OCI-LY7 (cell line): ENCODE data around the gene KCNG1. TPM values are rescaled to one million over a fixed set of nuclear protein-coding genes. Genes with fewer than 3 reads are reported as not detected.

Source experiments
- BruUV-seq: library from RNA; stranded (reverse); fragments of 400-500 nt; replicated peaks from 2 replicates; lab custom pipeline; 2021; lab: Mats Ljungman, UMichigan
- CTCF ChIA-PET: fragments of 300-600 bp; sonication (Branson Sonifier 250); formaldehyde crosslinking; loops from one replicate; lab custom pipeline; 2022; ENCODE audit warnings: antibody characterized with exemption; ENCODE audit not compliant: unreplicated experiment; lab: Charles Lee
- POLR2A ChIA-PET: fragments of 300-600 bp; sonication (Branson Sonifier 250); formaldehyde crosslinking; loops from one replicate; lab custom pipeline; 2022; ENCODE audit warnings: antibody characterized with exemption; lab: Charles Lee
- DNase-seq: peaks from one replicate; pipeline ENCODE4 v3.0.0-alpha.2; 2015; ENCODE audit warnings: low spot score
- H2AFZ ChIP-seq: fragments of 200-600 bp; sonication (generic), shearing (Covaris generic); 2 replicates; pipeline ENCODE4 v1.6.1; 2014; ENCODE audit warnings: mild to moderate bottlenecking, antibody characterized with exemption, low read length, moderate library complexity
- H3K27ac ChIP-seq: fragments of 200-600 bp; sonication (generic); 2 replicates; pipeline ENCODE4 v1.5.1; 2014; ENCODE audit warnings: mixed run types, low read depth, mild to moderate bottlenecking, moderate library complexity, low read length, inconsistent platforms; ENCODE audit not compliant: poor library complexity, severe bottlenecking
- H3K36me3 ChIP-seq: fragments of 200-600 bp; sonication (generic); 2 replicates; pipeline ENCODE4 v1.6.1; 2014; ENCODE audit warnings: mild to moderate bottlenecking, antibody characterized with exemption, low read length, moderate library complexity, mixed read lengths; ENCODE audit not compliant: insufficient read depth
- H3K4me1 ChIP-seq: fragments of 200-600 bp; sonication (generic); 2 replicates; pipeline ENCODE4 v1.5.1; 2014; ENCODE audit warnings: mild to moderate bottlenecking, low read length; ENCODE audit not compliant: insufficient read depth, poor library complexity, severe bottlenecking
- H3K4me2 ChIP-seq: fragments of 200-600 bp; sonication (generic); 2 replicates; pipeline ENCODE4 v1.6.1; 2014; ENCODE audit warnings: mild to moderate bottlenecking, low read length
- H3K4me3 ChIP-seq: fragments of 200-600 bp; sonication (generic); 2 replicates; pipeline ENCODE4 v1.5.1; 2014; ENCODE audit warnings: mild to moderate bottlenecking, low read depth, low read length; ENCODE audit not compliant: poor library complexity, severe bottlenecking
- H3K79me2 ChIP-seq: fragments of 200-600 bp; sonication (generic); 2 replicates; pipeline ENCODE4 v1.6.1; 2016; ENCODE audit warnings: low read depth, mild to moderate bottlenecking, low read length, moderate library complexity, mixed read lengths; ENCODE audit not compliant: insufficient read depth
- H3K9me2 ChIP-seq: fragments of 200-600 bp; sonication (generic); 2 replicates; pipeline ENCODE4 v1.6.1; 2016; ENCODE audit warnings: mild to moderate bottlenecking, low read length, mixed read lengths; ENCODE audit not compliant: insufficient read depth
- H3K9me3 ChIP-seq: fragments of 200-600 bp; sonication (generic); 2 replicates; pipeline ENCODE4 v1.6.1; 2014; ENCODE audit warnings: mild to moderate bottlenecking, mixed run types, low read length, mixed read lengths
- H4K20me1 ChIP-seq: fragments of 200-600 bp; sonication (generic); 2 replicates; pipeline ENCODE4 v1.6.1; 2014; ENCODE audit warnings: mild to moderate bottlenecking, antibody characterized with exemption, low read length, moderate library complexity, mixed read lengths; ENCODE audit not compliant: insufficient read depth
- CTCF ChIP-seq: fragments of 200-600 bp; sonication (generic); conservative IDR thresholded peaks from 2 replicates; pipeline ENCODE4 v1.5.1; 2014; ENCODE audit warnings: mild to moderate bottlenecking, antibody characterized with exemption, low read length, moderate library complexity, mixed read lengths
- EZH2phosphoT487 ChIP-seq: fragments of 200-600 bp; sonication (generic); IDR thresholded peaks from 2 replicates; pipeline ENCODE4 v1.6.1; 2018; ENCODE audit warnings: low read depth, borderline replicate concordance, mild to moderate bottlenecking, mixed run types, antibody characterized with exemption, low read length, moderate library complexity, mixed read lengths
- intact Hi-C: fragments of 100-400 bp; cut with micrococcal nuclease; formaldehyde crosslinking; loops from one replicate; pipeline ENCODE4 v1.10.0; 2022; ENCODE audit not compliant: unreplicated experiment
- total RNA-seq, 2 experiments: library from RNA; depleted of rRNA in 1 of 2; stranded (reverse); fragments of >200 nt in 1 of 2; shearing (Covaris generic) in 1 of 2; gene quantifications; 2 replicates each; pipeline ENCODE4 v1.2.3, GENCODE V29; 2014 to 2022

The KCNG1 gene
- total RNA-seq, 2 experiments from 2014 or later: not detected

- TF ChIP-seq CTCF (no peak), EZH2phosphoT487 (no peak)
These were observed 19.2 kb upstream of the KCNG1 start for GRCh38 chr20:51042064-51042463.

GRCh38 chr20:51037532-51038115 lies 14.7 kb upstream of the KCNG1 start:
- Histone ChIP-seq H3K27ac (no peak overlapping the region), H3K79me2 (no peaks in the 10 kb centered on the region), H3K36me3 (no peaks in the 10 kb centered on the region), H4K20me1 (no peaks in the 10 kb centered on the region), H3K4me2 (no peak overlapping the region), H2AFZ (no peak overlapping the region), H3K4me3 (no peak overlapping the region), H3K4me1 (no peaks in the 10 kb centered on the region), H3K9me3 (no peaks in the 10 kb centered on the region), H3K9me2 (no peaks in the 10 kb centered on the region)
- no peak for TF ChIP-seq EZH2phosphoT487
- ChIA-PET POLR2A (interaction anchor here (0.6 kb wide), 1 partner anchor 29 kb away, joined by 3 read pairs; no protein-coding TSS in a partner anchor), CTCF (interaction anchor here (0.6 kb wide), 1 partner anchor 304 kb away, joined by 3 read pairs; no protein-coding TSS in a partner anchor)
- no peak for DNase-seq
- intact Hi-C loops: no loop called here
- no TSS peak for BruUV-seq

More at GRCh38 chr20:51042064-51042463, 19.2 kb upstream of the KCNG1 start:
- intact Hi-C loops: no loop called here
- no peak overlapping the region for H3K4me3 ChIP-seq
- H3K4me1 ChIP-seq: no peaks in the 10 kb centered on the region
- no peak for DNase-seq
- no TSS peak for BruUV-seq
- POLR2A ChIA-PET: interaction anchor here (0.7 kb wide), 1 partner anchor 42 kb away, joined by 4 read pairs; no protein-coding TSS in a partner anchor
- CTCF ChIA-PET: interaction anchor here (0.6 kb wide), 1 partner anchor 46 kb away, joined by 3 read pairs; no protein-coding TSS in a partner anchor
- no peaks in the 10 kb centered on the region for H3K36me3 ChIP-seq
- no peaks in the 10 kb centered on the region for H3K9me2 ChIP-seq
- H3K9me3 ChIP-seq: no peaks in the 10 kb centered on the region
- H4K20me1 ChIP-seq: no peaks in the 10 kb centered on the region
- H2AFZ ChIP-seq: no peak overlapping the region
- no peaks in the 10 kb centered on the region for H3K79me2 ChIP-seq
- H3K4me2 ChIP-seq: no peak overlapping the region
- no peak overlapping the region for H3K27ac ChIP-seq

GRCh38 chr20:51036827-51037531 lies 14.1 kb upstream of the KCNG1 start:
- intact Hi-C loops: no loop called here

More at GRCh38 chr20:51036827-51037531, 14.1 kb upstream of the KCNG1 start:
- Histone ChIP-seq H3K4me2 (no peak overlapping the region), H3K9me2 (no peaks in the 10 kb centered on the region), H3K79me2 (no peaks in the 10 kb centered on the region), H3K4me3 (no peak overlapping the region), H3K4me1 (no peaks in the 10 kb centered on the region), H3K27ac (no peak overlapping the region), H4K20me1 (no peaks in the 10 kb centered on the region), H3K9me3 (no peaks in the 10 kb centered on the region), H2AFZ (no peak overlapping the region), H3K36me3 (no peaks in the 10 kb centered on the region)
- no peak for DNase-seq
- ChIA-PET POLR2A (interaction anchor here (0.6 kb wide), 1 partner anchor 29 kb away, joined by 3 read pairs; no protein-coding TSS in a partner anchor), CTCF (interaction anchor here (0.6 kb wide), 1 partner anchor 305 kb away, joined by 3 read pairs; no protein-coding TSS in a partner anchor)
- TF ChIP-seq EZH2phosphoT487 (no peak), CTCF (no peak)
- BruUV-seq: no TSS peak
